ENCODE measurements around the gene TNNI3K. TPM values are rescaled to one million over a fixed set of nuclear protein-coding genes. Genes with fewer than 3 reads are reported as not detected.

TNNI3K gene
- total RNA-seq, 1 experiment from 2014 or later, result not detected

GRCh38 chr1:74344387-74344786 is 109.2 kb downstream of the TNNI3K start:
- Histone ChIP-seq H3K4me1 (ENCODE audit: insufficient read depth, low read length) (no peaks in the 10 kb centered on the region), H3K9ac (ENCODE audit: extremely low read depth, insufficient read length, low read length) (no peak overlapping the region), H4K8ac (replicated peaks; ENCODE audit: insufficient read length, low read depth, low read length) (no peak overlapping the region), H3K4ac (ENCODE audit: low read depth, low read length) (no peak overlapping the region), H2BK20ac (ENCODE audit: low read depth, low read length, poor library complexity, severe bottlenecking) (no peak overlapping the region), H3K18ac (ENCODE audit: insufficient read length, low read depth, low read length) (no peak overlapping the region), H3K79me1 (ENCODE audit: insufficient read depth, low read depth, low read length, poor library complexity, severe bottlenecking) (no peaks in the 10 kb centered on the region), H3K56ac (ENCODE audit: insufficient read length, low read depth, low read length) (no peak overlapping the region), H2BK120ac (ENCODE audit: low read depth, low read length, poor library complexity, severe bottlenecking) (no peak overlapping the region), H3K23me2 (ENCODE audit: insufficient read length, low read depth, low read length, poor library complexity, severe bottlenecking) (no peaks in the 10 kb centered on the region), H4K91ac (ENCODE audit: insufficient read length, low read depth, low read length) (no peak overlapping the region), H3K27ac (ENCODE audit: insufficient read length, low read depth, low read length) (no peak overlapping the region), H2AFZ (ENCODE audit: low read length) (no peak overlapping the region), H3K23ac (ENCODE audit: insufficient read length, low read depth, low read length) (no peak overlapping the region), H2BK5ac (ENCODE audit: insufficient read length, low read length) (no peak overlapping the region), H3T11ph (ENCODE audit: low read length) (no peak overlapping the region), H2BK12ac (ENCODE audit: insufficient read length, low read depth, low read length) (no peak overlapping the region), H3K14ac (ENCODE audit: insufficient read depth, low read length) (no peak overlapping the region), H3K9me3 (ENCODE audit: control insufficient read depth, low read depth, low read length) (no peaks in the 10 kb centered on the region), H2BK15ac (ENCODE audit: low read depth, low read length) (no peak overlapping the region), H4K20me1 (ENCODE audit: control insufficient read depth, insufficient read depth, insufficient read length) (no peaks in the 10 kb centered on the region), H4K5ac (ENCODE audit: insufficient read length, low read depth, low read length) (no peak overlapping the region), H3K4me2 (ENCODE audit: insufficient read depth, insufficient read length, low read length) (no peak overlapping the region), H3K27me3 (ENCODE audit: insufficient read depth, low read length) (no peaks in the 10 kb centered on the region), H3K79me2 (ENCODE audit: insufficient read depth, low read length) (no peaks in the 10 kb centered on the region), H2AK5ac (ENCODE audit: insufficient read length, low read length) (no peak overlapping the region)
- no peak for TF ChIP-seq CTCF (conservative IDR thresholded peaks at IDR 0.05)
- WGBS (ENCODE audit: extremely low coverage, insufficient read length, low lambda C conversion rate), result no CpG with 5 or more reads among the region's 1 CpG
- Mint-ChIP-seq H3K4me3 (no peak overlapping the region), H3K4me1 (no peaks in the 10 kb centered on the region), H3K27ac (no peak overlapping the region), H3K27me3 (ENCODE audit: low read depth) (no peaks in the 10 kb centered on the region), H3K9me3 (no peaks in the 10 kb centered on the region), H3K36me3 (ENCODE audit: insufficient read depth in 1 of 3, low read depth in 3 of 3) (no peaks in the 10 kb centered on the region; a peak in 1 of 7 replicates)
- no peak for DNase-seq
